ENCODE results near the gene CAPRIN1. TPM values are rescaled to one million over a fixed set of nuclear protein-coding genes. Genes with fewer than 3 reads are reported as not detected.

CAPRIN1 gene
- total RNA-seq, 4 donors from 2014 or later: 131 to 207 (median 146) TPM

- no peak for TF ChIP-seq CTCF (IDR thresholded peaks at IDR 0.05; ENCODE audit: low read depth)
These were observed 29.1 kb downstream of the CAPRIN1 start for GRCh38 chr11:34080609-34081008.

- TF ChIP-seq CTCF (IDR thresholded peaks at IDR 0.05; ENCODE audit: low read depth): no peak
These were observed 33.1 kb downstream of the CAPRIN1 start for GRCh38 chr11:34084637-34085036.

- TF ChIP-seq CTCF (IDR thresholded peaks at IDR 0.05; ENCODE audit: low read depth): no peak
These were observed 35.2 kb downstream of the CAPRIN1 start for GRCh38 chr11:34086554-34087283.

GRCh38 chr11:34091825-34092224, 40.3 kb downstream of the CAPRIN1 start:
- TF ChIP-seq CTCF (IDR thresholded peaks at IDR 0.05; ENCODE audit: low read depth): no peak

- no peak for TF ChIP-seq CTCF (IDR thresholded peaks at IDR 0.05; ENCODE audit: low read depth)
These were observed 47.3 kb downstream of the CAPRIN1 start for GRCh38 chr11:34098813-34099212.

- no peak for TF ChIP-seq CTCF (IDR thresholded peaks at IDR 0.05; ENCODE audit: low read depth)
These were observed 53.1 kb downstream of the CAPRIN1 start for GRCh38 chr11:34104680-34105078.

- TF ChIP-seq CTCF (IDR thresholded peaks at IDR 0.05; ENCODE audit: low read depth): no peak
These were observed 53.8 kb downstream of the CAPRIN1 start, which contains the start of gene NAT10 for GRCh38 chr11:34105079-34105956. TSS of gene NAT10 (plus strand) at chr11:34105629. CDS start at chr11:34108226, 2,597 bp downstream.

Data from subcutaneous adipose tissue (tissue), 4 donors.